GM19239 (cell line): ENCODE data around the gene MPPE1.
"Not testable (repeated sequence)": the region's sequence is repeated elsewhere in the genome, so short reads cannot be mapped to it uniquely, and the experiment has no call there.

Experiments used
- DNase-seq: peaks from one replicate; pipeline ENCODE4 v3.0.0; 2011; ENCODE audit warnings: low spot score; ENCODE audit not compliant: insufficient read length
- FAIRE-seq: peaks from 2 replicates; lab custom pipeline; 2011; peaks lifted over from hg19 to GRCh38; lab: Jason Lieb, UNC

The MPPE1 gene

GRCh38 chr18:11908182-11909060 lies at the start of gene MPPE1:
TSS of gene MPPE1 (minus strand) at chr18:11908317. CDS start at chr18:11897264, 11,053 bp downstream.
- peak; percentile 88 for FAIRE-seq
- peak; percentile 83 for DNase-seq

- DNase-seq (no peak), FAIRE-seq (no peak)
These were observed 49.5 kb upstream of the MPPE1 start for GRCh38 chr18:11957636-11958035.

GRCh38 chr18:11956371-11957308 lies 48.5 kb upstream of the MPPE1 start:
- DNase-seq (no peak), FAIRE-seq (no peak)

GRCh38 chr18:11955239-11956029 lies 47.3 kb upstream of the MPPE1 start:
- no peak for DNase-seq
- FAIRE-seq, result no peak

- FAIRE-seq (no peak), DNase-seq (no peak)
These were observed 45.0 kb upstream of the MPPE1 start for GRCh38 chr18:11953113-11953512.

- no peak for DNase-seq
- no peak for FAIRE-seq
These were observed 43.3 kb upstream of the MPPE1 start for GRCh38 chr18:11951390-11951851.

GRCh38 chr18:11950824-11951223 lies 42.7 kb upstream of the MPPE1 start:
- FAIRE-seq (no peak), DNase-seq (no peak)

GRCh38 chr18:11948852-11949523 lies 40.9 kb upstream of the MPPE1 start:
- no peak for DNase-seq
- FAIRE-seq, result no peak

- peak; percentile 86 for FAIRE-seq
- DNase-seq, result peak; percentile 53
These were observed 39.4 kb upstream of the MPPE1 start for GRCh38 chr18:11947214-11948191.

- FAIRE-seq, result no peak
- DNase-seq, result no peak
These were observed 38.6 kb upstream of the MPPE1 start for GRCh38 chr18:11946756-11947155.

- FAIRE-seq, DNase-seq: not testable (repeated sequence)
These were observed 37.9 kb upstream of the MPPE1 start for GRCh38 chr18:11945834-11946659.

- FAIRE-seq, result no peak
These were observed 36.7 kb upstream of the MPPE1 start for GRCh38 chr18:11944786-11945185.

GRCh38 chr18:11944252-11944651 lies 36.1 kb upstream of the MPPE1 start:
- DNase-seq (no peak), FAIRE-seq (no peak)

More at GRCh38 chr18:11944786-11945185, 36.7 kb upstream of the MPPE1 start:
- DNase-seq, result no peak

GRCh38 chr18:11943551-11943950 lies 35.4 kb upstream of the MPPE1 start:
- DNase-seq (no peak), FAIRE-seq (no peak)

- FAIRE-seq (no peak), DNase-seq (no peak)
These were observed 32.8 kb upstream of the MPPE1 start for GRCh38 chr18:11940956-11941355.

GRCh38 chr18:11937874-11938478 lies 29.9 kb upstream of the MPPE1 start:
- FAIRE-seq, result peak; percentile 84

GRCh38 chr18:11932393-11932792 lies 24.3 kb upstream of the MPPE1 start:
- DNase-seq, result no peak
- FAIRE-seq, result no peak

More at GRCh38 chr18:11937874-11938478, 29.9 kb upstream of the MPPE1 start:
- peak; percentile 59 for DNase-seq
